ENCODE measurements around the gene FANK1. TPM values are rescaled to one million over a fixed set of nuclear protein-coding genes. Genes with fewer than 3 reads are reported as not detected.

The FANK1 gene
- total and polyA plus RNA-seq, 2 donors (not counting 1 experiment from before 2014, with no cell fraction given) = 0.13 TPM; not detected in 1

GRCh38 chr10:125983161-125983560 is 86.8 kb downstream of the FANK1 start:
- ATAC-seq (ENCODE audit: low read depth) (no peak), DNase-seq (no peak)
- Mint-ChIP-seq H3K4me3 (no peak overlapping the region), H3K27ac (no peak overlapping the region), H3K9me3 (ENCODE audit: insufficient read depth) (no peaks in the 10 kb centered on the region), H3K4me1 (peaks cover 13% of the 10 kb centered on the region), H3K27me3 (peaks cover 11% of the 10 kb centered on the region)
- H3K4me3 ChIP-seq (ENCODE audit: control extremely low read depth in 1 of 5, extremely low read depth in 1 of 5, insufficient read depth in 1 of 5, low read depth in 2 of 5, low read length in 4 of 5) = no peak overlapping the region
- no peak overlapping the region for H3K27ac ChIP-seq (ENCODE audit: low read length in 2 of 2)
- H3K4me1 ChIP-seq (ENCODE audit: control insufficient read depth in 2 of 2, insufficient read depth in 2 of 2, low read length in 2 of 2) = no peaks in the 10 kb centered on the region
- intact Hi-C loops (cut with micrococcal nuclease) = loop anchor here (2.0 to 5.0 kb wide), 2 partner anchors 116 to 404 kb away; no protein-coding TSS in a partner anchor
- no peak overlapping the region for H3K4me2 ChIP-seq (replicated peaks; ENCODE audit: low read depth, low read length, poor library complexity, severe bottlenecking)
- H2AFZ ChIP-seq (ENCODE audit: insufficient read depth, low read depth, low read length, poor library complexity, severe bottlenecking) = no peak overlapping the region
- ChIA-PET POLR2A (no interaction called here), CTCF (interaction anchor here (0.8 to 7.2 kb wide), 12 partner anchors 9 to 1871 kb away, joined by 3 to 80 read pairs (median 6); no protein-coding TSS in a partner anchor)
- H3K9ac ChIP-seq (ENCODE audit: low read length) = no peak overlapping the region
- H4K20me1 ChIP-seq (ENCODE audit: control insufficient read depth, insufficient read depth, low read length, poor library complexity, severe bottlenecking) = no peaks in the 10 kb centered on the region
- TF ChIP-seq EZH2 (IDR thresholded peaks at IDR 0.05; ENCODE audit: borderline replicate concordance, insufficient read depth, low read depth, low read length, poor library complexity, severe bottlenecking) (no peak), CTCF (IDR thresholded peaks at IDR 0.05) (no peak)
- H3K79me2 ChIP-seq (ENCODE audit: control insufficient read depth, insufficient read depth, low read length) = no peaks in the 10 kb centered on the region
- no peaks in the 10 kb centered on the region for H3K9me3 ChIP-seq (ENCODE audit: control extremely low read depth in 1 of 3, control insufficient read depth in 2 of 3, insufficient read depth in 1 of 3, low read length in 2 of 3)
- no peaks in the 10 kb centered on the region for H3K27me3 ChIP-seq (replicated peaks in 1 of 4; ENCODE audit: control extremely low read depth in 1 of 4, control insufficient read depth in 3 of 4, insufficient read depth in 4 of 4, low read length in 3 of 4)
- WGBS (ENCODE audit: insufficient coverage) = no CpG with 5 or more reads among the region's 6 CpGs
- H3K36me3 ChIP-seq (replicated peaks in 1 of 2; ENCODE audit: control extremely low read depth in 1 of 2, control insufficient read depth in 1 of 2, extremely low read depth in 1 of 2, insufficient read depth in 2 of 2, low read length in 1 of 2) = no peaks in the 10 kb centered on the region

GRCh38 chr10:125983656-125984055 is 87.3 kb downstream of the FANK1 start:
- H3K27ac ChIP-seq (ENCODE audit: low read length in 2 of 2) = no peak overlapping the region
- H3K4me2 ChIP-seq (replicated peaks; ENCODE audit: low read depth, low read length, poor library complexity, severe bottlenecking) = no peak overlapping the region
- H4K20me1 ChIP-seq (ENCODE audit: control insufficient read depth, insufficient read depth, low read length, poor library complexity, severe bottlenecking) = no peaks in the 10 kb centered on the region
- no peaks in the 10 kb centered on the region for H3K9me3 ChIP-seq (ENCODE audit: control extremely low read depth in 1 of 3, control insufficient read depth in 2 of 3, insufficient read depth in 1 of 3, low read length in 2 of 3)
- 93% methylated on average over 4 of the region's 5 CpGs for WGBS (ENCODE audit: insufficient coverage)
- intact Hi-C loops (cut with micrococcal nuclease) = loop anchor here (2.0 to 5.0 kb wide), 2 partner anchors 116 to 403 kb away; no protein-coding TSS in a partner anchor
- POLR2A ChIA-PET = no interaction called here
- Mint-ChIP-seq H3K27ac (peak overlapping the region; percentile 17), H3K4me3 (no peak overlapping the region), H3K9me3 (ENCODE audit: insufficient read depth) (no peaks in the 10 kb centered on the region), H3K27me3 (peaks cover 11% of the 10 kb centered on the region), H3K4me1 (peaks cover 13% of the 10 kb centered on the region)
- H3K9ac ChIP-seq (ENCODE audit: low read length) = no peak overlapping the region
- H3K27me3 ChIP-seq (replicated peaks in 1 of 4; ENCODE audit: control extremely low read depth in 1 of 4, control insufficient read depth in 3 of 4, insufficient read depth in 4 of 4, low read length in 3 of 4) = no peaks in the 10 kb centered on the region
- DNase-seq = no peak
- H3K36me3 ChIP-seq (replicated peaks in 1 of 2; ENCODE audit: control extremely low read depth in 1 of 2, control insufficient read depth in 1 of 2, extremely low read depth in 1 of 2, insufficient read depth in 2 of 2, low read length in 1 of 2) = no peaks in the 10 kb centered on the region
- H3K79me2 ChIP-seq (ENCODE audit: control insufficient read depth, insufficient read depth, low read length) = no peaks in the 10 kb centered on the region
- no peak overlapping the region for H2AFZ ChIP-seq (ENCODE audit: insufficient read depth, low read depth, low read length, poor library complexity, severe bottlenecking)
- TF ChIP-seq CTCF (IDR thresholded peaks at IDR 0.05) = no peak
- TF ChIP-seq EZH2 (IDR thresholded peaks at IDR 0.05; ENCODE audit: borderline replicate concordance, insufficient read depth, low read depth, low read length, poor library complexity, severe bottlenecking) = no peak
- H3K4me3 ChIP-seq (ENCODE audit: control extremely low read depth in 1 of 5, extremely low read depth in 1 of 5, insufficient read depth in 1 of 5, low read depth in 2 of 5, low read length in 4 of 5) = no peak overlapping the region
- no peaks in the 10 kb centered on the region for H3K4me1 ChIP-seq (ENCODE audit: control insufficient read depth in 2 of 2, insufficient read depth in 2 of 2, low read length in 2 of 2)
- CTCF ChIA-PET = interaction anchor here (0.8 to 7.2 kb wide), 10 partner anchors 10 to 1871 kb away, joined by 3 to 80 read pairs (median 5); no protein-coding TSS in a partner anchor
- no peak for ATAC-seq (ENCODE audit: low read depth)
